Kidney epithelial cell (primary cell): ENCODE results near the gene ARHGAP4. TPM values are rescaled to one million over a fixed set of nuclear protein-coding genes. Genes with fewer than 3 reads are reported as not detected.

Experiments used
- DNase-seq: peaks from one replicate; pipeline ENCODE4 v3.0.0-alpha.2; 2010; ENCODE audit warnings: low read depth
- H3K27me3 ChIP-seq: 2 replicates; pipeline ENCODE4 v1.6.0; 2011; ENCODE audit warnings: low read length; ENCODE audit not compliant: control insufficient read depth, insufficient read depth
- H3K36me3 ChIP-seq: 2 replicates; pipeline ENCODE4 v1.5.1; 2011; ENCODE audit warnings: low read length; ENCODE audit not compliant: control insufficient read depth, insufficient read depth
- H3K4me3 ChIP-seq: 2 replicates; pipeline ENCODE4 v1.5.1; 2011; ENCODE audit warnings: low read depth, mild to moderate bottlenecking, control low read depth, low read length
- CTCF ChIP-seq: IDR thresholded peaks from 2 replicates; pipeline ENCODE4 v1.5.1; 2011; ENCODE audit warnings: mild to moderate bottlenecking, moderate library complexity, low read length, control low read depth, inconsistent platforms; ENCODE audit not compliant: insufficient read depth, poor library complexity, severe bottlenecking
- total RNA-seq: library from RNA; depleted of rRNA; stranded (reverse); fragments of >200 nt; gene quantifications from 2 replicates; pipeline ENCODE4 v1.2.3, GENCODE V29; 2015

ARHGAP4 gene
- total RNA-seq, 1 donor from 2014 or later = 12.7 TPM

- no peak overlapping the region for H3K4me3 ChIP-seq
Observed at GRCh38 chrX:153965406-153965805, 39.3 kb upstream of the ARHGAP4 start.

DNA sequence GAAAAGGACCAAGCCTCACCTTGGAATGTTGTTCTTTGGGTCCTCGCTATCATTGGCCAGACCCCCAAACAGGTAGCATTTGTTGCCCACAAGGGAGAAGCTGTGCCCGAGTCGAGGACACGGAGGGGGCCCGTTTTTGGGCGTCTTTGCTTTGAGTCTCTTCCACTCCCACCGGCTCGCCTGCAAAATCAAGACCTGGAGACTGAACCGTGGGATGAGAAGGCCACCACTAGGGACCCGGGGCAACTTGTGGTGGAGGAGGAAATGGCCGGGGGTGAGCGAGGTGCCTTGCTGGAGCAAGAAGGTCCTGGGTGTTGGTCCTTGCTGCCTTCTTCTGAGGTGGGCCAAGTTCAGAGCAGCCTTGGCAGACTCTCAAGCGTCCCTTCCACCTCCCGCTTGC lies 38.0 kb upstream of the ARHGAP4 start:
- no peak for TF ChIP-seq CTCF
- H3K27me3 ChIP-seq = no peaks in the 10 kb centered on the region
- H3K4me3 ChIP-seq = no peak overlapping the region
- peaks cover 2% of the 10 kb centered on the region for H3K36me3 ChIP-seq
- DNase-seq = no peak

More at GRCh38 chrX:153965406-153965805, 39.3 kb upstream of the ARHGAP4 start:
- TF ChIP-seq CTCF = no peak
- DNase-seq = no peak
- Histone ChIP-seq H3K36me3 (peaks cover 2% of the 10 kb centered on the region), H3K27me3 (no peaks in the 10 kb centered on the region)

DNA sequence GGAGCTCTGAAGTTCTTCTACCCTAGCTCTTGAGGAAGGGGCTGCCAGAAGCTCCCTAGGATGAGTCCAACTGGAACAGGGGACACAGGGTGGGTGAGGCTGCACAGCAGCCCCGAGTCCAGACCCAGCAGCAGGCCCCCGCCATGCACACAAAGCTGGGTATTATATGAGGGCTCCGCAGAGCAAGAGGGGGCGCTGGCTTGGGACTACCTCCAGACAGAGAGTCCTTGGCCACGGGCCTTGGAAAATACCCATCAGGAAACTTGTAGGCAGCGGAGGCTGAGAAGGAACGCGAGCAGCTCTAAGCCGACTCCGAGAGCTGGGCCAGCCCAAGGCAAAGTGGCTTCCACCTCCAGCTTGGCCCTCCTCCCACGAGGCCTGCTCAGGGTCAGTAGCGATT lies 37.5 kb upstream of the ARHGAP4 start:
- no peak for DNase-seq
- Histone ChIP-seq H3K4me3 (no peak overlapping the region), H3K27me3 (no peaks in the 10 kb centered on the region), H3K36me3 (peaks cover 2% of the 10 kb centered on the region)
- no peak for TF ChIP-seq CTCF

DNA sequence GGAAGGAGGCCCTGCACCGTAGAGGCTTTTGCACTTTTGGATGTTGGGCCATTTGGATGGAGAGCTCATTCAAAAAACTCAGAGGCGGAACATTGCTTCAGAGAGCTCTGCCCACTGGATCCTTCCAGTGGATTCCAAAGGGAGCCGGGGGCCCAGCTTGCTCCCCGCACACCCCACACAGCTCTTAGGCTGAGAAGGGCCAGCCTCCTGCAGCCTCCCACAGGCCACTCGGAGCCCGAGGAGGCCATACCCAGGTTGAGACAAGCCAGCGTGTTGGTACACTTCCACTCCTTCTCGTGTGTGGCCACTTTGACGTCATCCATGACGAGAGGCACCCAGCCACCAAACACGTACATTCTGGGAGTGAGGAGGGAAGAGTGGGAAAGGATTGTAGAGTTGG lies 35.2 kb upstream of the ARHGAP4 start:
- H3K27me3 ChIP-seq = no peaks in the 10 kb centered on the region
- TF ChIP-seq CTCF = no peak
- no peak overlapping the region for H3K4me3 ChIP-seq
- H3K36me3 ChIP-seq = peaks cover 6% of the 10 kb centered on the region
- DNase-seq = no peak

GRCh38 chrX:153960786-153961185 lies 34.7 kb upstream of the ARHGAP4 start:
- peaks cover 6% of the 10 kb centered on the region for H3K36me3 ChIP-seq
- no peak overlapping the region for H3K4me3 ChIP-seq
- no peaks in the 10 kb centered on the region for H3K27me3 ChIP-seq
- no peak for TF ChIP-seq CTCF
- DNase-seq = no peak

DNA sequence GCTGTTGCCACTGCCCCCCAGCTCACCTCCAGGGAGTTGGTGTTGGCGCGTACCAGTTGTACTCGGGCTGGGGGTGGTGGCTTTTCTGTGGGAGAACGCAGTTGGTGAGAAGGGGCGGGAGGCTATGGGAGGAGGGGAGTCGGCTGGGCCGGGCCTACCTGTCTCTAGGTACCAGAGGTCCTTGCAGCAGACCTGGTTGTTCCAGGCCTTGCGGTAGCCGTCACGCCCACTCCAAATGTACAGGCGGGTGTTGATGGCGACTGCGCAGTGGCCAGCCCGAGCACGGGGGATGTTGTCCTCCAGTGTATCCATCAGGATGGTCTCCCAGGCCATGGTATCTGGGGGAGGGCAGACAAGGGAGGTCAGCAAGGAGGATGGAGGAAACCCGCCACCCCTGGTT lies 34.0 kb upstream of the ARHGAP4 start:
- DNase-seq = no peak
- Histone ChIP-seq H3K27me3 (no peaks in the 10 kb centered on the region), H3K4me3 (no peak overlapping the region), H3K36me3 (peaks cover 6% of the 10 kb centered on the region)
- TF ChIP-seq CTCF = no peak
